PC-9 (cell line): Measurements from ENCODE around the gene CYP4F8. TPM values are rescaled to one million over a fixed set of nuclear protein-coding genes. Genes with fewer than 3 reads are reported as not detected.

ENCODE experiments used
- BruUV-seq: library from RNA; stranded (reverse); fragments of 400-500 nt; replicated peaks from 2 replicates; lab custom pipeline; 2021; lab: Mats Ljungman, UMichigan
- CTCF ChIA-PET: fragments of 300-600 bp; sonication (Branson Sonifier 250); formaldehyde crosslinking; loops from one replicate; lab custom pipeline; 2022; ENCODE audit warnings: antibody characterized with exemption; lab: Charles Lee
- POLR2A ChIA-PET: fragments of 300-600 bp; sonication (Branson Sonifier 250); formaldehyde crosslinking; loops from one replicate; lab custom pipeline; 2022; ENCODE audit warnings: antibody characterized with exemption; ENCODE audit not compliant: unreplicated experiment; lab: Charles Lee
- DNase-seq, 2 experiments: peaks; one replicate each; pipeline versions ENCODE4 v3.0.0 to v3.0.0-alpha.2; 2015 to 2022; ENCODE audit warnings: mixed read lengths in 1 of 2
- H2AFZ ChIP-seq: fragments of 200-600 bp; sonication (generic); 2 replicates; pipeline ENCODE4 v1.8.1; 2017; ENCODE audit warnings: antibody characterized with exemption
- H3F3A ChIP-seq: fragments of 200-600 bp; sonication (generic); 2 replicates; pipeline ENCODE4 v1.8.1; 2017; ENCODE audit warnings: antibody characterized with exemption, mild to moderate bottlenecking, low read depth; ENCODE audit not compliant: insufficient read depth
- H3K27ac ChIP-seq: fragments of 200-600 bp; sonication (generic); 2 replicates; pipeline ENCODE4 v1.6.1; 2016; ENCODE audit warnings: mixed run types
- H3K27me3 ChIP-seq: fragments of 200-600 bp; sonication (generic); 2 replicates; pipeline ENCODE4 v1.6.1; 2016; ENCODE audit warnings: low read depth, mixed run types; ENCODE audit not compliant: insufficient read depth
- H3K36me3 ChIP-seq: fragments of 200-600 bp; sonication (generic); 2 replicates; pipeline ENCODE4 v1.6.1; 2016; ENCODE audit warnings: low read depth, mixed run types
- H3K4me1 ChIP-seq: fragments of 200-600 bp; sonication (generic); replicated peaks from 2 replicates; pipeline ENCODE4 v1.6.1; 2016; ENCODE audit warnings: mixed run types; ENCODE audit not compliant: insufficient read depth
- H3K4me2 ChIP-seq: fragments of 200-600 bp; sonication (generic); 2 replicates; pipeline ENCODE4 v1.6.1; 2017; ENCODE audit warnings: mixed run types
- H3K4me3 ChIP-seq: fragments of 200-600 bp; sonication (generic); 2 replicates; pipeline ENCODE4 v1.6.1; 2016; ENCODE audit warnings: mixed run types
- H3K79me2 ChIP-seq: fragments of 200-600 bp; sonication (generic); 2 replicates; pipeline ENCODE4 v1.6.1; 2017; ENCODE audit warnings: low read depth, mixed run types
- H3K9me2 ChIP-seq: fragments of 200-600 bp; sonication (generic); 2 replicates; pipeline ENCODE4 v1.8.1; 2017; ENCODE audit warnings: mild to moderate bottlenecking; ENCODE audit not compliant: insufficient read depth
- H3K9me3 ChIP-seq: fragments of 200-600 bp; sonication (generic); 2 replicates; pipeline ENCODE4 v1.8.1; 2016; ENCODE audit warnings: low read depth; ENCODE audit not compliant: insufficient read depth
- H4K20me1 ChIP-seq: fragments of 200-600 bp; sonication (generic); 2 replicates; pipeline ENCODE4 v1.8.1; 2017; ENCODE audit not compliant: insufficient read depth
- CTCF ChIP-seq: fragments of 200-600 bp; sonication (generic); conservative IDR thresholded peaks from 2 replicates; pipeline ENCODE4 v1.6.1; 2017; ENCODE audit warnings: mixed run types, antibody characterized with exemption, mild to moderate bottlenecking, moderate library complexity
- EZH2 ChIP-seq: fragments of 200-600 bp; sonication (generic); IDR thresholded peaks from 2 replicates; pipeline ENCODE4 v1.8.0; 2017; ENCODE audit warnings: antibody characterized with exemption, low read depth
- intact Hi-C: fragments of 100-400 bp; cut with micrococcal nuclease; formaldehyde crosslinking; loops from one replicate; pipeline ENCODE4 v1.10.0; 2022; ENCODE audit not compliant: unreplicated experiment
- total RNA-seq: library from RNA; stranded (reverse); gene quantifications from 2 replicates; pipeline ENCODE4 v1.2.3, GENCODE V29; 2021

CYP4F8 gene
- total RNA-seq, 1 experiment from 2014 or later = not detected

GRCh38 chr19:15621801-15622200, 6.8 kb downstream of the CYP4F8 start:
- BruUV-seq = no TSS peak
- Histone ChIP-seq H2AFZ (no peak overlapping the region), H3K27ac (no peak overlapping the region), H3K9me3 (no peaks in the 10 kb centered on the region), H3K4me2 (no peak overlapping the region), H3K27me3 (no peaks in the 10 kb centered on the region), H3K4me3 (no peak overlapping the region), H3K79me2 (no peaks in the 10 kb centered on the region), H3K4me1 (no peaks in the 10 kb centered on the region), H3F3A (no peaks in the 10 kb centered on the region), H3K9me2 (no peaks in the 10 kb centered on the region), H4K20me1 (no peaks in the 10 kb centered on the region), H3K36me3 (no peaks in the 10 kb centered on the region)
- POLR2A ChIA-PET = interaction anchor here (0.6 kb wide), 1 partner anchor 110 kb away, joined by 4 read pairs; no protein-coding TSS in a partner anchor
- TF ChIP-seq EZH2 (no peak), CTCF (no peak)
- intact Hi-C loops = no loop called here
- no peak for DNase-seq
- CTCF ChIA-PET = no interaction called here

- ChIA-PET CTCF (no interaction called here), POLR2A (no interaction called here)
- BruUV-seq = no TSS peak
- H2AFZ ChIP-seq = no peak overlapping the region
- no peak overlapping the region for H3K4me3 ChIP-seq
- no peaks in the 10 kb centered on the region for H3K9me3 ChIP-seq
- intact Hi-C loops = no loop called here
- H3K27me3 ChIP-seq = no peaks in the 10 kb centered on the region
- no peaks in the 10 kb centered on the region for H3F3A ChIP-seq
- H3K27ac ChIP-seq = no peak overlapping the region
- DNase-seq = peak in 1 of 2 experiments; percentile 70
- no peak overlapping the region for H3K4me2 ChIP-seq
- no peak for TF ChIP-seq CTCF
- TF ChIP-seq EZH2 = no peak
- H4K20me1 ChIP-seq = no peaks in the 10 kb centered on the region
- H3K36me3 ChIP-seq = no peaks in the 10 kb centered on the region
- H3K79me2 ChIP-seq = no peaks in the 10 kb centered on the region
- H3K4me1 ChIP-seq = no peaks in the 10 kb centered on the region
- H3K9me2 ChIP-seq = no peaks in the 10 kb centered on the region
Measured at GRCh38 chr19:15622991-15623390, 8.0 kb downstream of the CYP4F8 start.

GRCh38 chr19:15623711-15624318, 8.8 kb downstream of the CYP4F8 start:
- H3K4me1 ChIP-seq = no peaks in the 10 kb centered on the region
- no peak overlapping the region for H2AFZ ChIP-seq
- no peaks in the 10 kb centered on the region for H3K36me3 ChIP-seq
- no peaks in the 10 kb centered on the region for H3K79me2 ChIP-seq
- no peaks in the 10 kb centered on the region for H3K27me3 ChIP-seq
- H3K4me3 ChIP-seq = no peak overlapping the region
- H4K20me1 ChIP-seq = no peaks in the 10 kb centered on the region
- BruUV-seq = no TSS peak
- TF ChIP-seq EZH2 (no peak), CTCF (no peak)
- CTCF ChIA-PET = no interaction called here
- no peaks in the 10 kb centered on the region for H3K9me3 ChIP-seq
- H3K4me2 ChIP-seq = no peak overlapping the region
- H3K9me2 ChIP-seq = no peaks in the 10 kb centered on the region
- intact Hi-C loops = no loop called here
- H3K27ac ChIP-seq = no peak overlapping the region
- H3F3A ChIP-seq = no peaks in the 10 kb centered on the region
- POLR2A ChIA-PET = interaction anchor here (0.6 kb wide), 1 partner anchor 139 kb away, joined by 3 read pairs; no protein-coding TSS in a partner anchor
- DNase-seq = no peak
